NCI-H1694 (cell line): ENCODE data around the gene KICS2.
"Not testable (repeated sequence)": the region's sequence is repeated elsewhere in the genome, so short reads cannot be mapped to it uniquely, and the experiment has no call there.

Experiments used
- DNase-seq: peaks from one replicate; lab custom pipeline; 2025; lab: John Stamatoyannopoulos, UW

The KICS2 gene

DNA sequence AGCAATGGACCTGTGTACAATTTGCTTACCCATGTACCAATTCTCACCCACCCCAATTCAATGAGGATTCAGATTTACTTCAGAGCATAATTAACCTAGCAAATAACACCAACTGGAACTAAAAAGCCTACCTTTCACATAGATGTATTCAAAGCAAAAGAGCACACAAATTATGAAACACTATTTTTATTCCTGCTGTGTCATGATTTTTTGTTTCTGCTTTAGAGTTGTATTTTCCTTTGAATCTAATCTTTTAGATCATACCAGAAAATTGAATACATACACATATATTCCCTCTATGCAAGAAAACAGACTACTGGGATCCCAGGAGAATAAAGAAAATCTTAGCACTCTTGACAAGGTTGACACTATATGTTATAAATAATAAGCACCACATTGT lies 5.9 kb downstream of the KICS2 start:
- no peak for DNase-seq

GRCh38 chr12:64212119-64212746 lies 9.9 kb downstream of the KICS2 start:
- no peak for DNase-seq

- no peak for DNase-seq
Measured at GRCh38 chr12:64207453-64207852, 14.6 kb downstream of the KICS2 start.

DNA sequence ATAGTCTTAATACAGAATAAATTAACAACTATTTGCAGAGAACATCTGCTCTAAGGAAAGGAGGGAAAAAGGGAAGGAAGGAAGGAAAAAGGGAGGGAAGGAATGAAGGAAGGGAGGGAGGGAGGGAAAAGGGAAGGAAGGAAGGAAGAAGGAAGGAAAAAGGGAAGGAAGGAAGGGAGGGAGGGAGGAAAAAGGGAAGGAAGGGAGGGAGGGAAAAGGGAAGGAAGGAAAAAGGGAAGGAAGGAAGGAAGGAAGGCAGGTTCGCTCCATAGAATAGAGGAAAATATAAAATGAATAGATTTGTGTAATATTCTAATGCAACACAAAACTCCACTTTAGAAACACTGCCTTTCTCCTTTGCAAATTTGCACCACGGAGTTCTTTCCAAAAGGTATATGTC lies 16.6 kb downstream of the KICS2 start:
- DNase-seq, result no peak

GRCh38 chr12:64203775-64204174 lies 18.3 kb downstream of the KICS2 start:
- no peak for DNase-seq

DNA sequence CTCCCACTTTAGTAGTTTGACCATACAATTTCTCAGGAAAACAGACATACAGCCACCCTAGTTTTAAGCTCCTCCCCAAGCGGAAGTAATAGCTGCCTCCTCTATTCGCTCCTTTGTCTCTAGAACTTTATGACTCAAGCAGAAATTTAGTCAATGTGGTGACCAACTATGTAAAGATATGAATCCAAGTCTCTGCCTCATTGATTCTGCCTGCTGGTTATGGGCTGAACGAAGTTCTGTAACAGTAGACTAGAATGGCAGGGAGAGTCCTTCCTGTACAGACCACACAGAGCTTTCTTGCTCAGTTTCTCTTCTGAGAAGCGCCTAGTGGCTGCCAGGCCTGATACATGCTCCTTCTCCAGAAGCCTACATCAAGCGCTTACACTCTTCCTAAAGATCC lies 19.1 kb downstream of the KICS2 start:
- DNase-seq, result no peak

DNA sequence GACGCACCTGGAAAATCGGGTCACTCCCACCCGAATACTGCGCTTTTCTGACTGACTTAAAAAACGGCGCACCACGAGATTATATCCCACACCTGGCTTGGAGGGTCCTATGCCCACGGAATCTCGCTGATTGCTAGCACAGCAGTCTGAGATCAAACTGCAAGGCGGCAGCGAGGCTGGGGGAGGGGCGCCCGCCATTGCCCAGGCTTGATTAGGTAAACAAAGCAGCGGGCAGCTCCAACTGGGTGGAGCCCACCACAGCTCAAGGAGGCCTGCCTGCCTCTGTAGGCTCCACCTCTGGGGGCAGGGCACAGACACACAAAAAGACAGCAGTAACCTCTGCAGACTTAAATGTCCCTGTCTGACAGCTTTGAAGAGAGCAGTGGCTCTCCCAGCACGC lies 26.3 kb downstream of the KICS2 start:
- DNase-seq, result not testable (repeated sequence)

- no peak for DNase-seq
Measured at GRCh38 chr12:64194333-64195149, 27.6 kb downstream of the KICS2 start.

GRCh38 chr12:64193931-64194330 lies 28.2 kb downstream of the KICS2 start:
- no peak for DNase-seq

- no peak for DNase-seq
Measured at GRCh38 chr12:64192644-64193444, 29.3 kb downstream of the KICS2 start.

DNA sequence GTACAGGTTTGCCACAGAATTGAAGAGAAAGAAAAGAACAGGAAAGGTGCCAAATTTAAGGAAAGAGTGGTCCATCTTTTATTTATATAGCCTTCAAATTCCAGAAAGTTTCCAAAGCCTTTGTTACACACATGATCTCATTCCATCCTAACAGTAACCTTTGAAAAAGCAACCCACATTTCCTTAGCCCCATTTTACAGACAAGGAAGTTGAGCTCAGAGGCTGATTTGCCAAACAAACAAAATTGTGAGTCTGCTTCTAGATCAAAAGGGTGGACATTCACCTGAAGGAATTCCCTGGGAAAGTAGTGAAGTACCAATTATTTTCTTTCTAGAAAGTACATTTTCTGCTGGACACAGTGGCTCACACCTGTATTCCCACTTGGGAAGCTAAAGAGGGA lies 32.0 kb downstream of the KICS2 start:
- DNase-seq, result no peak

- no peak for DNase-seq
Measured at GRCh38 chr12:64189530-64189929, 32.6 kb downstream of the KICS2 start.

- no peak for DNase-seq
Measured at GRCh38 chr12:64187794-64188193, 34.3 kb downstream of the KICS2 start.

DNA sequence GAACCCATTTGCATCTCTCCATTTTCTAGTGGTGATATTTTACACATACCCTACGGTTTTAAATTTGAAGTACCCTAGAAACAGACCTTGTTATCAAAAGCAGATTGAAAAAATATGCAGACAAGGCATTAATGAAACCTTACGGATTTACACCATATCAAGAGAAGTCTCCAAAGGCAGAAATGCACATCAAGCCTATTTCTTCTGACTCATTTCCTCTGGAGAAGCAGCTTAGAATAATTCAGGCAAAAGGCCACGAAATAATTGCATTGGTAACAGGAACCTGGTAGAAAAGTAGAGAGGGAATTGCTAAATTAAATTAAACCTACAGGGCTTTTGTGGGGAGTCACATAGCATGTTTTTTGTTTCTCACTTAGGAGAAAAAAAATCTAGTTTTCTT lies 34.7 kb downstream of the KICS2 start:
- no peak for DNase-seq

- no peak for DNase-seq
Measured at GRCh38 chr12:64186789-64187188, 35.3 kb downstream of the KICS2 start.

DNA sequence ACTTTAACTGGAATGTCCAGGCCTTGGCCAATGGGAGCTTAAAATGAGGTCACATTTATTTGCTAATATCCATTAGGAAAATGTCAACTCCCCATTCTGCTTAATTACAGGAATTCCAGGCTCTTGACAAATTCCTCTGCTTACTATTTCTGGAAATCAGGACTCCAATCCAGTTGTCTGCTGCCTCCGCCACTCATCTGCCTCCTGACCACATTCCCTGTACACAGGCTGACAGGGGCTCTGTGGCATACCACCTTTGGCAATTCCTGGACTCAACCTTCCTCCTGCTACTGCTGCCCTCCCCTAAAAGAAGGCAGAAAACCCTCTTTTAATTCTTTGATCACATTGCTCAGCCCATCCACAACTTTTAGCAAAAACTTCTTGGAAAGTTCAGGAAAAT lies 37.9 kb downstream of the KICS2 start:
- DNase-seq, result no peak

DNA sequence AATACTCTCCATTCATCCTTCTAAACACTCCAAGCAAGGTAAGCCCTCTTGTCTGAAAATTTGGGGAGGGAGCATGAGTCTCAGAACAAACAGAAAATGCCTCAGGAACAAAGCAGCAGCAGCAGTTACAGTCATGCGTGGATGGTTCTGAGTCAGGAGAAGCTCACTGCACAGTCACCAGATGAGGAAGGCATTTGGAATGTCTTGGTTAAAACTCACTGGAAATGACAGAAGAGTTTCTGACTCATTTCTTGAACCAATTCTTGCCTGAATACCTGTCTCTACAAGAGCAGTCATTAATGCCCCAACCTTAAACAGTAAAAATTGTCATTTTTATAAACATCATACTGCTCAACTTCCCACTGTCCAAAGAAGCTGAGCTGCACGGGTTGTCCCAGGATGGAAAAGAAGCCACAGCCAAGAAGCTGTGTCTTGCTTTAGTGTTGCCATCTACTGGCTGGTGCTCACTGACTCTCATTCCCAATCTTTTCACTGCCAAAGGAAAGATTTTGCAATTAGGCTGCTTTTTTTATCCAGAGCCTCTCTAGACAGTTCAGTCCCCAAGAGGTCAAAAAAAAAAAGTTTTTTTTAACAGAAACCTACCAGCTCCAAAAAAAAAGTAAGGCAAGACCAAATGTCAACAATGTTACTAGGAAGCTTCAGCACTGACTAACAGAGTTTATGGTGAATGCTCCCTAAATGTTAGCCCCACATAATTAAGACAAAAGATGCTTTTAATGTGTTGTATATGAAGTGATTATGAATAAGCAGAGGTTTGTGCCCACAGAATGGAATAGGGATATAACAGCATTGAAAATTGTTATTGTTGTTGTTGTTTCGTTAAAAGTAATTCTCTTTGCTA lies 40.4 kb downstream of the KICS2 start:
- peak; percentile 9 for DNase-seq

- DNase-seq, result no peak
Measured at GRCh38 chr12:64180951-64181350, 41.1 kb downstream of the KICS2 start.

DNA sequence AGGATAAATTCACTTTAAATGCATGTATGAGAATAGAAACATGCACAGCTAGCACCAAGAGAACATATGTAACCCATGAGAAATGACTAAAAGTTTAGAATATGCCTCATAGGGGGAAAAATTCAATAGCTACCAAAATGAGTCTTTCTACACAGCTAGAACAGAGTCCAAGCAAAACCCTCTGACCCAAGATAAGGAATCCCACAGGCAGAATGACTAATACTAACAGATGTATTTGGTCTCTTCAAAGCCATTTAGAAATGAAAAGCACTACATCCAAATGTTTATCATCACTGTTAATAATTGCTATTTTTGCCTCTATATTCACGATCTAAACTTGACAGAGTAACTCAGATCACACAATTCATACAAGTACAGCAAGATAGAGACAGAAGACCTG lies 44.0 kb downstream of the KICS2 start:
- DNase-seq, result no peak

- DNase-seq, result no peak
Measured at GRCh38 chr12:64177001-64177400, 45.1 kb downstream of the KICS2 start.

DNA sequence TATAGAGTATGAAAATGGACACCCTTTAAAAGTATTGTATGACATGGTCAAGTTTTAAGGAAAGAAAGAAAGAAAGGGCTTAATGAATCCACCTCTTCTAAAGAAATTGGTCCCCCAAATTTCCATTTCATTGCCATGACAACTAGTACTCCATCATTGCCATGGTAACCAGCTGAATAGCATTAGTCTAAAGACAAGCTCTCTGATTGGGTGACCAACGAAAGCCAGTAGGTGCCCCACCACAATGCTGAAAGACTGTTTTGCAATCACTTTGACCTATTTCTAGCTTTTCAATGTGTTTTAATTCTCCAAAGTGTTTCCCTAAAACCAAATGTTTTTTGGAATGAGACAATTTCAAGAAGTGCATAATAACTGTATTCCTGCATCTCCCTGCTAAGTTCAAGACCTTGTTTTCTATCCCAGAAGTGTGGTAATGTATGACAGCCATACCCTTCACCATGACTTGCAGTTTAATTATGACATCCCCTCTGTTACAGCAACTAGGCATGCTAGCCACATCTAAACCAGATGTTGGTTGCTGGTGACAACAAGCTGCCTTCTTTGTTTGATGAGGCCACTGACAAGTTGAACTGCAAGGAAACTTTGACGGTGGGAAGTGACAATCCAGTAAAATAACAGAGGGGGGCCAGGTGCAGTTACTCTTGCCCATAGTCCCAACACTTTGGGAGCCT lies 46.7 kb downstream of the KICS2 start:
- no peak for DNase-seq
